Stimulated activated CD4-positive, alpha-beta T cell treated with anti-CD3 and anti-CD28 coated beads, Interleukin-12 subunit alpha, Interleukin-12 subunit beta, amount 100 ng/mL, for 48 hours (primary cell): Measurements from ENCODE around the gene MT2A.

Experiments used
- DNase-seq, 3 donors: peaks; one replicate each; pipeline ENCODE4 v3.0.0-alpha.2; 2020; ENCODE audit warnings: low read depth in 2 of 3, low spot score in 1 of 3

The MT2A gene

DNA sequence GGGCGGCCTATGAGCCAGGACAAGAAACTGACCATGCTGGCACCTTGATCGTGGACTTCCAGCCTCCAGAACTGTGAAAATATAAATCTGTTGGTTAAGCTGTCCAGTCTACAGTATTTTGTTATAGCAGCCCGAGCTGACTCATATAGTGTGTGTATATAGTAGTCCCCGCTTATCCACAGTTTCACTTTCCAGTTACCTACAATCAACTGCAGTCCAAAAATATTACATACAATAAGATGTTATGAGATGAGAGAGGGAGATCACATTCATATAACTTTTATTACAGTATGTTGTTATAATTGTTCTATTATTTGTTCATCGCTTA is 14.1 kb upstream of the MT2A start:
- no peak for DNase-seq

DNA sequence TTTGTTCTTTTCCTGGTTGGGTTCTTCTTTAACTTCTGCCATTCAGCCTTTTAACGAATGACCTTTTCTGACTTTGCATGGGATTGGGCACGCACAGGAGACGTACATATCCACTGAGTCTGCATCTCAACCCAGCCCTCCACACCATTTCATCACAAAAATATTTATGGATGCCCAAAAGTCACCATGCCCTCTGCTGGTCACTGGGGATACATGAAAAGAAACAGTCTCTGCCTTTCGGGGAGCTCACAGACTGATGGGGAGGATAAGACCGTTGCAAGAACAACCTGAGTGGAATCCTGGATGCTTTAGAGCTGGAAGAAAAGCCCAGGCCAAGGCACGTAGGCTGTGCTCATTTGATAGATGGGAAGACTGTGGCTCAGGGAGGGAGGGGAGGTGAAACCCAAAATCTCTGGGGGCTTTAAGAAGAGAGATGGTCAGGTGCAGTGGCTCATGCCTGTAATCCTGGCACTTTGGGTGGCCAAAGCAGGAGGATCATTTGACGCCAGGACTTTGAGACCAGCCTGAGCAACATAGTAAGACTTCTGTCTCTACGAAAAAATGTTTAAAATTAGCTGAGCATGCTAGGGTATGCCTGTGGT is 7.9 kb upstream of the MT2A start:
- no peak for DNase-seq

GRCh38 chr16:56601325-56601724 is 7.1 kb upstream of the MT2A start:
- no peak for DNase-seq

- no peak for DNase-seq
Measured at GRCh38 chr16:56603589-56603988, 4.8 kb upstream of the MT2A start.

DNA sequence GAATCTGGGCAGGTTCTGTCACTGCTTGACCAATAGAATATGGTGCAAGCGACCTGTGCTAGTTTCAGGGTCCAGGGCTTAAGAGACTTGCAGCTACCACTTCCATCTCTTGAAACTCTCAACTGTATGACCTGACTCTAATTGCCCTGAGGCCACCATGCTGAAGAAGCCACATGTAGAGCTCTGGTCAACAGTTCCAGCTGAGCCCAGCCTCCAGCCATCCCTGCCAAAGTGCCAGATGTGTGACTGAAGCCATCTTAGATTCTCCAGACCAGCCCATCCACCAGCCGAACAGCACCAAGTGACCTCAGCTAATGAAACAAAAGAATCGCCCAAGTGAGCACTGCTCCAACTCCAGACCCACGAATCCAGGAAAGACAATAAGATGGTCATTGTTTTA is 3.4 kb upstream of the MT2A start:
- no peak for DNase-seq

GRCh38 chr16:56605475-56605874 is 2.9 kb upstream of the MT2A start:
- no peak for DNase-seq

DNA sequence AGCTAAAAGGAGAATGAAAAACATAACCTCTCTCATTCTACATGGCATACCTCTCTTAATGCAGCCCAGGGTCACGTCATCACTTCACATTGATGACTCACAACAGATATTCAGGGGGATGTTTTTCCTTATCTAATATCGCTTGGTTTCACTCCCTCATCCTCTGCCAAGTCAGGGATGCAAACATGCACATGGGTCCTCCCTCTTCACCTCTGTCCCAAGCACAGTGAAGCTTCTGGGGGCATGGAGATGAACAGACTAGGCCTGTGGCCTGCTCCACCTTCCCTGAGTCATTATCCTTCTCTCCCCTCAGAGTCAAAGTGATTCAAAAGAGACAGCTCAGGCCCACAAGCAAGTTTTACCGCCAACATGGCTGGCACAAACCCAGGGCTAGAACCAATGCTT is 2.3 kb upstream of the MT2A start:
- no peak for DNase-seq

- no peak for DNase-seq
Measured at GRCh38 chr16:56606476-56607108, 1.8 kb upstream of the MT2A start.

DNA sequence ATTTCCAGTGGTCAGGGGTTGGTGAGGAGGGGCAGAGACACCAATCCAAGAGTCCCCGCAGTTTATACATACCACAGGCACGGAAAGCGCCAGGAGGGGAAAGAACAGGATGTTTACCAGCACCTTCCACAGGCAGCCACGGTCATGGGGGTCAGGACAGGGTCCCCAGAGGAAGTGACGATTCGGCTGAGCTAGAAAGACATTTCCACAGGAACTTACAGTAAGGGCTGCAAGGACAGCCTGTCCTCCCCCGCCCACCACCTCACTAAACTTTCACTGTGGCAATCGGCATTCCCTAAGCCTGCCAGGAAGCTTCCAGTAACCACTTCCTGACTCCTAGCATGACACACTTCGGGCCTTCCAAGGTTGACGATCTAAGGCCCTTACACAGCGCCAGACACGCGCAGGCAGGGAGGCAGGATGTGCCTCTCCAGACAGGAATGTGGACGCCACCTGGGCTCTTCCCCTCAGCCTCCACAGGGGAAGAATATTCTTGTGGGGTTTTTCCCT is 1.2 kb upstream of the MT2A start:
- DNase-seq = no peak

- DNase-seq = no peak
Measured at GRCh38 chr16:56607675-56608042, 725 bp upstream of the MT2A start.

DNA sequence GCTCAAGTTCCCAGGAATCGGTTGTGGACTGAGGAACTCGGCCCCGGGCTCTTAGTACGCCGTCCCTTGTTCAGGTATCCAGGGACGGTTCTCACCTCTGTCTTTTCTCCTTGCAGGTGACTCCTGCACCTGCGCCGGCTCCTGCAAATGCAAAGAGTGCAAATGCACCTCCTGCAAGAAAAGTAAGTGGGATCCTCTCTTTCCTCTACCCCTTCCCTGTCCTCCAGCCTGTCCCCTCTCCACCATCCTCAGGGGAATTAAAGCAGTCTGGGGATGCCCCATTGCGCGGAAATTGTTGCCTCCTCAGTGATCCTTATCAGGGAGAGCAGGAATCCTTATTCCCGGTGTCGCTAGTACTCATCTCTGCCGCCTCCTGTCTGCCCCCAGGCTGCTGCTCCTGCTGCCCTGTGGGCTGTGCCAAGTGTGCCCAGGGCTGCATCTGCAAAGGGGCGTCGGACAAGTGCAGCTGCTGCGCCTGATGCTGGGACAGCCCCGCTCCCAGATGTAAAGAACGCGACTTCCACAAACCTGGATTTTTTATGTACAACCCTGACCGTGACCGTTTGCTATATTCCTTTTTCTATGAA is 585 bp downstream of the MT2A start:
- DNase-seq = no peak

- DNase-seq = peak; percentile 60 to 71 (median 71)
Measured at GRCh38 chr16:56609463-56609921, 1.1 kb downstream of the MT2A start.

DNA sequence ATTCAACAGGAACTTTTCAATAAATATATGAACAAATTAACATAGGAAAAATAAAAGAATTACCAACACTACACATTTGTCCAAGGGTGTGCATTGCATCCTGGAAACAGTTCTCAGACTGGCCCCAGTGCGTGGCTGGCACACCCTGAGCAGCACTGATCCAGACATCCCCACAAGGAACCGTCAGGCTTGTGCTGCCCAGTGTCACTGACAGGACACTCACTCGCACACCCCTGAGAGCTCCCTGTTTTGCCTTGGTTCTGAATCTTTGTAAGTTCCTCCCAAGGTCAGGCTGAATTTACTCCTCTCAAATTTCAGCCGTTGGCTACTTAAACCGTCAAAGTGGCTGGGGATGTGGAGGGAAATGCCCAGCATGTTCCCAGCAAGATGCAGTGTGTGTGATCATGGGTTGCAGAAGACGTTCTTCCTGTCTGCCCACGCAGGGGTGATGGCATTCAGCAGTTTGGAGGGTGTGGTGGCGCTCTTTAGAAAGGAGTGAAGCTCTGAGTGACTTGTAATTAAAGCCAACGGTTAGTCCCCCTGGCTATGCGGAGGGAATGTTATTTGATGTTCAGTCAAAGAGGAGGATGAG is 1.7 kb downstream of the MT2A start:
- peak; percentile 63 to 77 (median 73) for DNase-seq

DNA sequence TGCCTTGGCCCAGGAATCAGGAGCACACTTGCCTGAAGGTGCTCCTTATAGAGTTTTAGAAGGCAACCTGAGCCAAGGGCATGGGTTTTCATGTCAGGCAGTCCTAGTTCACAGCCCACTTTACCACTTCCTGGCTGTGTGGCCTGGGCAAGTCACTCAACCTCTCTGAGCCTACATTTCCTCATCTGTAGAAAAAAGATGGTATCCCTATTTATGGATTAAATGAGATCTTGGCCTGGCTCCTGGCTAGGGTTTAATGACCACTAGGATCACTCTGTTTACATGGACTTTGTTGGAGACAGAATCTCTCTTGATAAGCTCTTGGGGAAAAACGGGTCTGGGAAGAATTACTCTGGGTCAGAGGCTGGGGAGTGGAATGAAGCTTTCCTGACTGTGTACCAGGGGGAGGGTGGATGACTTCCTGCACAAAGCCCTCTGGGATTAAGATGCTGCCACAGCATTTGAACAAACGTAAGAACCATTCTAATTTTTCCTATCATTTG is 2.3 kb downstream of the MT2A start:
- no peak for DNase-seq

- no peak for DNase-seq
Measured at GRCh38 chr16:56611281-56611833, 3.0 kb downstream of the MT2A start.

GRCh38 chr16:56613706-56614105 is 5.3 kb downstream of the MT2A start:
- no peak for DNase-seq

- DNase-seq = no peak
Measured at GRCh38 chr16:56614549-56614991, 6.2 kb downstream of the MT2A start.

GRCh38 chr16:56615353-56615752 is 7.0 kb downstream of the MT2A start:
- DNase-seq = no peak

DNA sequence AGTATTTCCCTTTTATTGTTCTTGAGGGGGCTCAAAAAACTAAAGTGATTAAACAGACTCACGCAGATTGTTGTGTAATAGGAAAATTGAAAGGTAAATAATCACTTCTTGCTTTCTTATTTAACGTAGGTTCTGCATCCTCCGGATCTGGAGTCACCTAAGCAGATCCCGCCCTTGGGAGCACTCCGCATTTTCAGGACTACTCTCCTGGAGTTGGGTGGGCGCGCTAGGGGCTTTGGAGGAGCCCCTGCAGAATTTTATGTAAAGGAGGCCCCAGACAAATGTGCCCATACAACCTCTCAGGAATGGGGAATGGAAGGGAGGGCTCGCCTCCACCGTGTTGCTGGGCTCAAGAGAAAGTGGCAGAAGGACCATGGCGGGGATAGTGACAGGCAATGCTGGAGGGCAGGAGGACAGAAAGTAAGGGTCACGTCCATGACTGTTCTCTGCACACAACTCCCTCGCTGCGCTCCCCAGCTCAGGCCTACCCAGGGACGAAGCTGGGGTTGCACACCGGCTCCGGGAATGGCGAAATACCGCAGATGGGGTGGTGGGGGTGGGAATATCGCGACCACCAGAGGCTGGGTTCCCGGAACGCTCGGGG is 8.3 kb downstream of the MT2A start:
- DNase-seq = no peak

- peak in 1 of 3 donors; percentile 52 for DNase-seq
Measured at GRCh38 chr16:56617212-56618085, 9.1 kb downstream of the MT2A start.
